Heart right ventricle (tissue), 16 donors: Measurements from ENCODE around the gene PRKN. TPM values are rescaled to one million over a fixed set of nuclear protein-coding genes. Genes with fewer than 3 reads are reported as not detected.

Experiments used
- ATAC-seq, 8 donors: fragments of 200-7000 bp; cut with Tn5 transposase; one replicate each; pipeline ENCODE4 v1.9.1; 2020; ENCODE audit warnings: mild to moderate bottlenecking in 8 of 8, moderate library complexity in 8 of 8, moderate number of reproducible peaks in 1 of 8
- DNase-seq, 2 donors: peaks; one replicate each; pipeline ENCODE4 v3.0.0-alpha.2; 2020
- H3K27ac ChIP-seq, 10 donors: fragments of 200-600 bp; sonication (generic) in 2 of 10; one replicate each; pipeline versions ENCODE4 v1.5.0 to v1.8.0; 2020 to 2022; ENCODE audit warnings: mild to moderate bottlenecking in 3 of 10
- H3K27me3 ChIP-seq, 7 donors: fragments of 200-600 bp; one replicate each; pipeline ENCODE4 v1.8.0; 2021 to 2022; ENCODE audit warnings: mild to moderate bottlenecking in 2 of 7
- H3K36me3 ChIP-seq, 9 donors: fragments of 200-600 bp; sonication (generic) in 1 of 9; one replicate each; pipeline versions ENCODE4 v1.5.0 to v1.8.0; 2020 to 2022; ENCODE audit warnings: mild to moderate bottlenecking in 2 of 9
- H3K4me1 ChIP-seq, 9 donors: fragments of 200-600 bp; sonication (generic) in 1 of 9; one replicate each; pipeline versions ENCODE4 v1.5.0 to v1.8.0; 2020 to 2022; ENCODE audit warnings: mild to moderate bottlenecking in 4 of 9
- H3K4me3 ChIP-seq, 10 donors: fragments of 200-600 bp; sonication (generic) in 2 of 10; one replicate each; pipeline versions ENCODE4 v1.5.0 to v1.8.0; 2020 to 2022; ENCODE audit warnings: mild to moderate bottlenecking in 7 of 10, moderate library complexity in 2 of 10
- H3K9me3 ChIP-seq, 11 donors: fragments of 200-600 bp in 10 of 11; sonication (generic) in 2 of 11; one replicate each; pipeline versions ENCODE4 v1.5.0 to v1.8.0; 2013 to 2022; ENCODE audit warnings: mild to moderate bottlenecking in 2 of 11, control low read depth in 1 of 11, moderate library complexity in 1 of 11
- WGBS, 2 donors: extraction: QIAGEN DNeasy Blood & Tissue Kit; methylation state at CpG; one replicate each; pipeline ENCODE4 v1.1.7; 2013; ENCODE audit warnings: inconsistent platforms in 1 of 2; 5-methylcytosine and 5-hydroxymethylcytosine counted together
- intact Hi-C, 10 donors: fragments of 100-400 bp; cut with DNase I; formaldehyde crosslinking; loops; one replicate each; pipeline versions ENCODE4 v1.11.1 to v1.14.2; 2022
- polyA plus RNA-seq, 2 donors: library from polyadenylated mRNA; stranded (reverse); fragments of 200-250 nt; gene quantifications; one replicate each; pipeline ENCODE4 v1.2.3, GENCODE V29; 2013
- total RNA-seq, 10 donors: library from RNA; stranded (reverse); fragmentation: NEBNext Ultra II Directional in 3 of 10; extraction: Animal tissue kit (Norgen Biotek cat#: 25700) in 3 of 10; gene quantifications; one replicate each; pipeline versions ENCODE4 v1.2.1 to v1.2.4, GENCODE V29; 2021 to 2023
- TF ChIP-seq, protein P1 (sequence below), 9 donors: fragments of 200-600 bp; sonication (generic) in 2 of 9; IDR thresholded peaks; one replicate each; pipeline versions ENCODE4 v1.5.0 to v1.8.0; 2021 to 2022; ENCODE audit warnings: antibody characterized with exemption in 9 of 9, mild to moderate bottlenecking in 5 of 9, moderate library complexity in 1 of 9
- donor health status: Arrhythmogenic right ventricular cardiomyopathy.
- donor health status: ischemic (EF 13 %, LVEDD 7.1; RV severe dilation, severe dysfunction).
- donor health status: healthy with polysubstance abuse.
- donor health status: DM: no; HTN: yes; CAD: no.
- donor health status: DM: no; HTN: no; CAD: no.
- donor health status: ischemic (EF 25% LVEDD 6.9; RV normal size, moderate dysfunction).
- donor health status: ischemic (EF 25% LVEDD 5.7; RV mildly dilated, moderate dysfunction).
- donor health status: healthy.
- donor health status: DM: yes; HTN: yes; CAD: no.
- donor health status: Ischemic cardiomyopathy.
- donor health status: ischemic (EF 35%, LVEDD 5.7; RV mildly dilated, moderate dysfunction).
- donor health status: nonischemic (EF 11% LVEDD 7.7; RV severe dilation, severe dysfunction).
- donor health status: DM: yes; HTN: yes; CAD: no.
- donor health status: PGD.
- donor health status: ischemic (EF 29% LVEDD 5.4; RV normal size, mild dysfunction).
- donor health status: nonischemic (EF 23%, LVEDD 6.1; RV moderate dilation, normal function).

PRKN gene
- total and polyA plus RNA-seq, 12 donors = 2.3 to 27.7 (median 26.3) TPM

DNA sequence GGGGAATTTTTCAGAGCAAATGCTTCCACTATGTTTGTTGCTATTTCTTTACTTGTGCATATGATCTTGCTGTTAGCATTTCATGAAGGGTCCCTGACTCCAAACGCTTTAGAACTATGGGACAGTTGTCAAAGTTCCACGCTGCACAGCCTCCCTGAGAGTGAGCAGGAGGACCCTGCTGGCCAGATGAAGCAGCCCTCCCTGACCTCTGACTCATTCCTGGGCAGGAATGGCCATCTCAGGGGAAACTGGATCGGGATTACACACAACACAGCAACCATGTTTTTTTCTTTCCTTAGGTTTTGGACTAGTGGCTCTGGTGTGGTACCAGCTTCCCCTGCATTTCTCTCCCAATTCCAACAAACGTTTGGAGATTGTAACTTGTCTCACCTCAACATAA lies 742.9 kb downstream of the PRKN start:
- no peak for DNase-seq
- Histone ChIP-seq H3K27ac (no peak overlapping the region), H3K4me1 (no peaks in the 10 kb centered on the region), H3K27me3 (no peaks in the 10 kb centered on the region), H3K9me3 (peaks cover 0 to 13% (median 0%) of the 10 kb centered on the region in 11 donors), H3K36me3 (no peaks in the 10 kb centered on the region), H3K4me3 (no peak overlapping the region)
- TF ChIP-seq, protein P1, sequence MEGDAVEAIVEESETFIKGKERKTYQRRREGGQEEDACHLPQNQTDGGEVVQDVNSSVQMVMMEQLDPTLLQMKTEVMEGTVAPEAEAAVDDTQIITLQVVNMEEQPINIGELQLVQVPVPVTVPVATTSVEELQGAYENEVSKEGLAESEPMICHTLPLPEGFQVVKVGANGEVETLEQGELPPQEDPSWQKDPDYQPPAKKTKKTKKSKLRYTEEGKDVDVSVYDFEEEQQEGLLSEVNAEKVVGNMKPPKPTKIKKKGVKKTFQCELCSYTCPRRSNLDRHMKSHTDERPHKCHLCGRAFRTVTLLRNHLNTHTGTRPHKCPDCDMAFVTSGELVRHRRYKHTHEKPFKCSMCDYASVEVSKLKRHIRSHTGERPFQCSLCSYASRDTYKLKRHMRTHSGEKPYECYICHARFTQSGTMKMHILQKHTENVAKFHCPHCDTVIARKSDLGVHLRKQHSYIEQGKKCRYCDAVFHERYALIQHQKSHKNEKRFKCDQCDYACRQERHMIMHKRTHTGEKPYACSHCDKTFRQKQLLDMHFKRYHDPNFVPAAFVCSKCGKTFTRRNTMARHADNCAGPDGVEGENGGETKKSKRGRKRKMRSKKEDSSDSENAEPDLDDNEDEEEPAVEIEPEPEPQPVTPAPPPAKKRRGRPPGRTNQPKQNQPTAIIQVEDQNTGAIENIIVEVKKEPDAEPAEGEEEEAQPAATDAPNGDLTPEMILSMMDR (IDR thresholded peaks at IDR 0.05) = no peak
- WGBS, 2 donors = 60 to 64% methylated on average over 4 of the region's 4 CpGs
- intact Hi-C loops = no loop called here
- ATAC-seq = no peak

DNA sequence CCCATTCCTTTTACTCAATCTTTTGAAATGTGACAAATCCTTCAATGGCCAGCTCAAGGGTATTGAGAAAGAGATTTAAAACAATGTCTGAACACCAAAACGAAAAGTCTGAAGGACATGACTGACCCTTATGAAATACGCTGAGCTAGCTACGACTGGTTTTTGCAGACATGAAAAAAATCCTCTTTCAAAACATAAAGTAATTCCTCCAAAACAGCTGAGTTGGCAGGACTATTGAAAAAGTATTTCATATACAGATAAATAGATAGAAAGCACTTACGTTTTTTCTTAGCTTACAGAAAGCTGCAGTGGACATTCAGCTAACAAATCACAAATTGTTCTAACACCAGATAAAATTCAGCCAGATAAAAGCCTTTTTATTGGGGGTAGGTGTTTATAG lies 751.0 kb downstream of the PRKN start:
- Histone ChIP-seq H3K27ac (no peak overlapping the region), H3K9me3 (peaks cover 0 to 7% (median 0%) of the 10 kb centered on the region in 11 donors), H3K27me3 (no peaks in the 10 kb centered on the region), H3K36me3 (no peaks in the 10 kb centered on the region), H3K4me3 (no peak overlapping the region), H3K4me1 (no peaks in the 10 kb centered on the region)
- no peak for ATAC-seq
- TF ChIP-seq, protein P1 (IDR thresholded peaks at IDR 0.05) = no peak
- DNase-seq = no peak
- 89 to 92% methylated on average over 4 of the region's 4 CpGs for WGBS, 2 donors
- intact Hi-C loops = no loop called here

DNA sequence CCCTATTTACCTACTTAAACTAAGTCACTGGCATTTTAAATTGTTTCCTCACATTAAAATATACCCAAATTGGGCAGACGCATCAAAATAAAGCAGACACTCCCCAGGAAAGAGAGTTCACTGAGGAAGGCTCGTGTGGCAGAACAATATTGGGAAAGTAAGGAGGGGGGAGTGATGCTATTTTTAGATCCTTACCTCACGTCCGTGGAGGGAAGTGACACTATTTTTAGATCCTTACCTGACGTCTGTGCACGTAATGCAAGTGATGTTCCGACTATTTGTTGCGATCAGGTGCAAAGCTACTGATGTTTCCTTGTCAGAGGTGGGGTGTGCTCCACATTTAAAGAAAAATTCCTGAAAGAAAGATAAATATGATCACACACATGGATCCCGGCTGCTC lies 754.5 kb downstream of the PRKN start:
- Histone ChIP-seq H3K27me3 (no peaks in the 10 kb centered on the region), H3K36me3 (no peaks in the 10 kb centered on the region), H3K4me1 (no peaks in the 10 kb centered on the region), H3K27ac (no peak overlapping the region), H3K9me3 (peaks cover 0 to 7% (median 0%) of the 10 kb centered on the region in 11 donors), H3K4me3 (no peak overlapping the region)
- TF ChIP-seq, protein P1 (IDR thresholded peaks at IDR 0.05) = no peak
- intact Hi-C loops = no loop called here
- DNase-seq (no peak), ATAC-seq (peak in 3 of 8 donors; percentile 30 to 61 (median 44))
- 42 to 44% methylated on average over 9 of the region's 9 CpGs for WGBS, 2 donors

DNA sequence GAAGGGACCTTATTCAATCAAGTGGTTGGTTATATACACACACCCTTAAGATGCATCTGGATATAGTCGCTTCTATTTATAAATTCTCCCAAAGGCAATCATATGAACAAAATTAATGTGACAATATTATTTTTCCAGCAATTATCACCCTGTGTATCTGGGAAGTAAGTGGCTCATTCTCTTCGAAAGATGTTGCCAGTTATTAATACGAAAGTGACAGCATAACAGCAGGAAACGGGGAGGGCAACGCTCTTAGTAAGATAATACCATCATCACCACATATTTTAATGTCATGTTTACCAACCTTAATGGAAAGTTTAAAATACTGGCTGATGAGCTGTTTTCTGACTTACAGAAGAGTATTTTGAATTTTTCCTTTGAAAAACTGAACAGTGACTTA lies 756.5 kb downstream of the PRKN start:
- no peaks in the 10 kb centered on the region for H3K4me1 ChIP-seq
- TF ChIP-seq, protein P1 (IDR thresholded peaks at IDR 0.05) = no peak
- 48 to 72% methylated on average over 5 of the region's 5 CpGs for WGBS, 2 donors
- DNase-seq (no peak), ATAC-seq (no peak)
- no peaks in the 10 kb centered on the region for H3K27me3 ChIP-seq
- H3K27ac ChIP-seq = no peak overlapping the region
- intact Hi-C loops = no loop called here
- no peaks in the 10 kb centered on the region for H3K36me3 ChIP-seq
- H3K9me3 ChIP-seq = no peaks in the 10 kb centered on the region
- H3K4me3 ChIP-seq = no peak overlapping the region
